Activated CD4-positive, CD25-positive, alpha-beta regulatory T cell treated with anti-CD3 and anti-CD28 coated beads, Interleukin-2, amount 50 U/mL, for 24 hours (primary cell): Measurements from ENCODE around the gene VWA5A.
"Not testable (repeated sequence)": the region's sequence is repeated elsewhere in the genome, so short reads cannot be mapped to it uniquely, and the experiment has no call there.

Experiments used
- ATAC-seq, 2 donors: fragments of 150-1000 bp; cut with Tn5 transposase; one replicate each; pipeline ENCODE4 v1.10.0; 2021; ENCODE audit warnings: mild to moderate bottlenecking in 1 of 2, moderate library complexity in 1 of 2

VWA5A gene

DNA sequence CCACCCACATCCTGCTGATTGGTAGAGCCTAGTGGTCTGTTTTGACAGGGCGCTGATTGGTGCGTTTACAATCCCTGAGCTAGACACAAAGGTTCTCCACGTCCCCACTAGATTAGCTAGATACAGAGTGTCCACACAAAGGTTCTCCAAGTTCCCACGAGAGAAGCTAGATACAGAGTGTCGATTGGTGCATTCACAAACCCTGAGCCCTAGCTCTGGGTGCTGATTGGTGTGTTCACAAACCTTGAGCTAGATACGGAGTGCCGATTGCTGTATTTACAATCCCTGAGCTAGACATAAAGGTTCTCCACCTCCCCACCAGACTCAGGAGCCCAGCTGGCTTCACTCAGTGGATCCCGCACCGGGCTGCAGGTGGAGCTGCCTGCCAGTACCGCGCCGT is 55.1 kb downstream of the VWA5A start:
- ATAC-seq = not testable (repeated sequence)

GRCh38 chr11:124170801-124171586 is 55.7 kb downstream of the VWA5A start:
- no peak for ATAC-seq

DNA sequence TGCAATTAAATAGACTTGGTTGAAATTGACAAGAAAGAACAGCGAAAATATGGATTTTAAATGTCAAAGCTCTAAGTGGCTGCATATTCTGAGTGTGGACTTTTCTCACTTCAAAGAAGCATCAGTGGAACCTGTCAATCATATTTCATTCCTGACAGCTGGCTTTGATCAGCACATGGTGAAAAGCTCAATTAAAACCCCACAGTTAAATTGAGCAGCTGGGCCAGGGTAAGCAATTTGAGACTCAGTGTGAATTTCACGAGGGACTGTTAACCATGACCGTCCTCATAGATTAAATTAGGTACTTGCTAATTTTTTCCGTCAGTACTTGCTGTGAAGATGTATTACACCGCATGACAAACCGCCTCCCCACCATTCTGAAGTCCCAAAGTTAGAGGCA is 56.9 kb downstream of the VWA5A start:
- ATAC-seq = no peak

DNA sequence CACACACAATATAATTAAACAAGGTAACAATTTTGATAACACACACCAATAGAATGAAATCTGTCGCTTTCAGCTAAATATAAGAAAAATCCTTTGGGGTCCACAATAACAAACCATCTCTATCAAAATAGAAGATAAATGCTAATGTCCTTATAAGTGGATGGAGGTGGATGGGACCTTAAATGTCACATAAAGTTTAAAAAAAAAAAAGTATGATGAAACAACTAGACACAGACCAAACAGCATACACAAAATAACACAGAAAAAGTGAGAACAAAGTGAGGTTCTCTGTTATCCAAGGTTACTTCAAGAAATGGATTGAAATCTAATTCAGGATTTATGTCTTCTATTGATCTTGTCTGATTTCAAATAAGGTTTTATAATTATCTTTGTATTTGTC is 57.3 kb downstream of the VWA5A start:
- ATAC-seq = no peak

- no peak for ATAC-seq
These were observed 58.8 kb downstream of the VWA5A start for GRCh38 chr11:124174001-124174583.

GRCh38 chr11:124176925-124177715 is 61.9 kb downstream of the VWA5A start:
- peak in 1 of 2 donors; percentile 33 for ATAC-seq

GRCh38 chr11:124179310-124179709 is 64.1 kb downstream of the VWA5A start:
- no peak for ATAC-seq

- ATAC-seq = no peak
These were observed 67.8 kb downstream of the VWA5A start, which contains the start of gene OR10D3 for GRCh38 chr11:124183068-124183467. OR10D3 (plus strand) TSS chr11:124183345; CDS start chr11:124185270, 1,925 bp downstream.

DNA sequence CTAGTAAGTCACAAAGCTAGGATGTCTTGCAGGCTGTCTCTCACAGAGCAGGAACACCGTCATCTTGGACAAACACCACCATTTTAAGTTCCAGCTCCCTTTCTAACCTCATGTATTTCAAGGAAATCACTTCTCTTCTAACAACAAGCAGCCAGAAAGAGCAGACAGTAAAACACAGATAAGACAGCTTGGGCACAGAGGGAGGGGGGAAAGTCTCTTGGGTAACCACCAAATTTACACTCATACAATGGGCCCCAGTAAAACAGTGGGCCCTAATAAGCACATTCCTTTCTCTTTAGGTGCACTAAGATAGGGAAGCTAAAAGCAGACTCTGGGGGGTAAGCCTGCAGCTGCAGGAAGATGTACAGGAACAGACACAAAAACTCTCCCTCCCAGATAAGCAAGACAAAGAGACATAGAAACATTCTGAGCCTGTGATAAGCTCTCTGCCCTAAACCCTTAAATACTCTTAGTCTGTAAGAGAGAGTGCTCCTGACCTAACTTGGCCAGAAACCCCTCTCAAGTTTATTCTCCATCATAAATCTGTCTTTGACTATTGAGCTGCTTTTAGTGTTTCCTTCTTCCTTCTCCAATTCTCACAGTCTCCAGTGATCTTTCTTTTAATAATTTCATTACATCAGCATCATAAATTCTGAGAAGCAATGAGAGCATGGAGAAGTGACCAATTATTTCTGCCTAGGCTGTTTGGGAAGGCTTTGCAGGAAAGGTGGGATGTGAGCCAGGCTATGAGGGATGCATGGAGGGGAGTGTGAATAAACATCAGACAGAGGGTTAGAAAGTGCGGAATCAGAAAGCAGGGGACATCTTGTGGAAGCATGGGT is 75.3 kb downstream of the VWA5A start:
- ATAC-seq = no peak

DNA sequence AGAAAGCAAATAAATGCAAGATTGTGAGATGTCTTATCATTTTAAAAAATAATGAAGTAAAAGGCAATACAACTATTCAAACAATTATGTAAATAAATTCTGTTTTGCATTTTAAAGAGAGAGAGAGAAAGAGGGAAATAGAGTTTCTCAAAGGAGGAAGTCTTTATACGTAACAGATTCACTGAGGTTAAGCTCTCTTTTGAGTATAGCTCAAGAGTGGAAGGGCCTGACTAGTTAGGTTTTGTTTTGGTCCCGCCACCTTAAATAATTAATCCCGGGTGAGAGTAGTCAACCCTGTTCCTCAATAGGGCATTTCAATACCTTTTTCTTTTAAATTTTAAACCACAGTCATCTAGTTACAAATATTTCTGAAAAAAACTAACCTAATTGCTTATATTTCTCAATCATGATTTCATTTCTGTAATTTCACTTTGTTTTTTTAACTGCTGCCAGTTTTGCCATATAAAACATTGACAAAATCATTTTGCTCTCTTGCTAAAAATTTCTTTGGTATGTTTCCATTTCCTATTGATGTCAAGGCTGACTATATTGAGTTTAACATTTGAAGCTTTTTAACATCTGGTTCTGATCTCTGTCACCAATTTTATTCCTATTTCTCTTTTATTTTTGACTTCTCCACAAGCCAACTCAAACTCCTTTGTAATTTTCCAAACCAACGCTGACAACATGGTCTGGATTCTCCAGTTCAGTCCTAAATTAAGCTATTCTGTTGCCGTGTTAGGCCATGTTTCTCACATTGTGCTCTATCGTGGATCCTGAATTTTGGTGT is 78.2 kb downstream of the VWA5A start:
- ATAC-seq = no peak

DNA sequence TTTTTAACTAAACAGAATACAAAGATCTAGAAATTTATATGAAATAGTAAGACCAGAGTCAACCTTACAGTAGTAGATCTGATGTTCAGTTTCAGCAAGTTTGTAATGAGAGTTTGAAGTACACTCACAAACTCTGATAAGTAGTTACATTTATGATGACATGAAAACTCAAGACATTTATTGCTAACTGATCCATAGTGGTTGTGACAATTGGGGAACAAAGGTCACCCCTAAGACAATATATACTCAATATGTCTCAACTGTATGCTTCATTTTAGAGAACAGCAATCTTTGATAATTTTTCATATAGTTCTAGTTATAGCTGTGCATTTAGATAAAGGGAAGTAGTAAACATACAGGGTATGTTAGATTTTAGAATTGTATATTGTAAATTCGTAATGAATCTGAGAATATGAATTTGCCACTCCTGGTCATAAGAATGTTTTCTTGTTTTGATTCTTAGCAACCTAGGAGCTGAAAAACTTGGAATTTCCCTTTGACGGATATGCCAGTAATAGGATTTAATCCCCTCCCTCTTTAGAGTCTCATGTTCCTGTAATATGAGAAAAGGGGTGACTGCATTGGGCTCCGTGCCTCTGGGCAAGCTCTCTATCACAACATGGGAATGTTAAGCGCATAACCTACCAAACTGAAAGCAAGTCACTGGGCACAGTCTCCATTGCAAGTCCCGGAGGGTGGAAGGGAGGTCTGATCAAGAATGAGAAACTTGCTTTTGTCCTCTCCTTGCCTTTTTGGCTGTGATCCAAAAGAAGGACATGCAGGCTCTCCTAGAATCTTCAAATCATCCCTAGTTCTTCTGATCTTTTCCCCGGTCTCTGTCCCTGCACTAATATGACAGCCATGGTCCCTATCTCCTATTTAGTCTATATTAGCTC is 79.3 kb downstream of the VWA5A start:
- ATAC-seq = no peak

DNA sequence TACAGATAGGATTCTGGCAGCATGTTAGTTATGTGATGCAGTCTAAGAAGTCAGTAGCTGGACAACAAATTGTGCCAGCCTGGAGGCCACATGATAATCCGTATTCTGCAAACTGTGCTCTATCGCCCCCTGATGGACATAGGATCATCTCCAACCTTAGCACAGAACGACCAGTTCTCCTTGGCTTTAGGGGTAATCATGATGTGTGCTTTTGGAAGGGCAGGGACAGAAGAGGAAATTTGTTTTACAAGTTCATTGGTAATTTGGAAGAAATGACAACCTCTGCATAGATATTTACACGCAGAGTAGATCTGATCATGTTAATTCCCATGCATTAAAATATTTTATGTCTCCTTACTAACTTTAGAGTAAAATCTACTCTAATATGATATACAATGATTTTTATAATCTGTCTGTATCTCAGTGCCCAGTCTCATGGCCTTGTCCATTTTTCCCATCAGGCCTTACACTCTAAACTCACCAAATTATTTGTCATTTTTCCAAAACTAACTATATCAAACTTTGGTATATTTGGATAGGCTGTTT is 80.0 kb downstream of the VWA5A start:
- peak; percentile 41 to 48 for ATAC-seq
